ENCODE data around the gene OCLN.

The OCLN gene

GRCh38 chr5:69519285-69519684, 26.7 kb downstream of the OCLN start:
- TF ChIP-seq CTCF (IDR thresholded peaks at IDR 0.05), result no peak
- Histone ChIP-seq H3K27me3 (peaks cover 0 to 3% of the 10 kb centered on the region in 2 donors), H3K27ac (no peak overlapping the region), H3K4me1 (peaks cover 0 to 5% (median 0%) of the 10 kb centered on the region in 4 donors), H3K36me3 (no peaks in the 10 kb centered on the region), H3K9me3 (no peaks in the 10 kb centered on the region), H3K4me3 (no peak overlapping the region)
- intact Hi-C loops (cut with DNase I; ENCODE audit: low total_unique reads), result no loop called here
- no peak for DNase-seq

- H3K9me3 ChIP-seq, result no peaks in the 10 kb centered on the region
- H3K4me1 ChIP-seq, result peaks cover 0 to 5% (median 0%) of the 10 kb centered on the region in 4 donors
- intact Hi-C loops (cut with DNase I; ENCODE audit: low total_unique reads), result no loop called here
- no peaks in the 10 kb centered on the region for H3K36me3 ChIP-seq
- DNase-seq, result no peak
- peaks cover 0 to 3% of the 10 kb centered on the region in 2 donors for H3K27me3 ChIP-seq
- TF ChIP-seq CTCF (IDR thresholded peaks at IDR 0.05), result no peak
- no peak overlapping the region for H3K4me3 ChIP-seq
- H3K27ac ChIP-seq, result no peak overlapping the region
Observed at GRCh38 chr5:69522035-69522434, 29.4 kb downstream of the OCLN start.

GRCh38 chr5:69525490-69525889, 32.9 kb downstream of the OCLN start:
- no peaks in the 10 kb centered on the region for H3K9me3 ChIP-seq

GRCh38 chr5:69526660-69527059, 34.1 kb downstream of the OCLN start:
- Histone ChIP-seq H3K36me3 (no peaks in the 10 kb centered on the region), H3K4me3 (no peak overlapping the region), H3K9me3 (no peaks in the 10 kb centered on the region), H3K27me3 (peaks cover 0 to 3% of the 10 kb centered on the region in 2 donors), H3K4me1 (no peaks in the 10 kb centered on the region), H3K27ac (no peak overlapping the region)
- DNase-seq, result no peak
- no peak for TF ChIP-seq CTCF (IDR thresholded peaks at IDR 0.05)
- intact Hi-C loops (cut with DNase I; ENCODE audit: low total_unique reads), result no loop called here

More at GRCh38 chr5:69525490-69525889, 32.9 kb downstream of the OCLN start:
- intact Hi-C loops (cut with DNase I; ENCODE audit: low total_unique reads), result no loop called here
- Histone ChIP-seq H3K27me3 (peaks cover 0 to 3% of the 10 kb centered on the region in 2 donors), H3K27ac (no peak overlapping the region), H3K36me3 (no peaks in the 10 kb centered on the region), H3K4me1 (no peaks in the 10 kb centered on the region), H3K4me3 (no peak overlapping the region)
- DNase-seq, result no peak
- no peak for TF ChIP-seq CTCF (IDR thresholded peaks at IDR 0.05)

GRCh38 chr5:69527128-69527770, 34.7 kb downstream of the OCLN start:
- no peak overlapping the region for H3K27ac ChIP-seq
- TF ChIP-seq CTCF (IDR thresholded peaks at IDR 0.05), result no peak
- DNase-seq, result no peak
- peaks cover 0 to 3% of the 10 kb centered on the region in 2 donors for H3K27me3 ChIP-seq
- no peak overlapping the region for H3K4me3 ChIP-seq
- H3K36me3 ChIP-seq, result no peaks in the 10 kb centered on the region
- H3K9me3 ChIP-seq, result no peaks in the 10 kb centered on the region
- intact Hi-C loops (cut with DNase I; ENCODE audit: low total_unique reads), result no loop called here
- no peaks in the 10 kb centered on the region for H3K4me1 ChIP-seq
